Measurements from ENCODE around the gene GPR89B. TPM values are rescaled to one million over a fixed set of nuclear protein-coding genes. Genes with fewer than 3 reads are reported as not detected.
A peak's percentile ranks its signal among the peaks of the same experiment; 100 is the strongest.
"Not testable (repeated sequence)": the region's sequence is repeated elsewhere in the genome, so short reads cannot be mapped to it uniquely, and the experiment has no call there.

The GPR89B gene
- total and polyA plus RNA-seq, 2 donors from 2014 or later: 18.1 to 34.2 TPM

DNA sequence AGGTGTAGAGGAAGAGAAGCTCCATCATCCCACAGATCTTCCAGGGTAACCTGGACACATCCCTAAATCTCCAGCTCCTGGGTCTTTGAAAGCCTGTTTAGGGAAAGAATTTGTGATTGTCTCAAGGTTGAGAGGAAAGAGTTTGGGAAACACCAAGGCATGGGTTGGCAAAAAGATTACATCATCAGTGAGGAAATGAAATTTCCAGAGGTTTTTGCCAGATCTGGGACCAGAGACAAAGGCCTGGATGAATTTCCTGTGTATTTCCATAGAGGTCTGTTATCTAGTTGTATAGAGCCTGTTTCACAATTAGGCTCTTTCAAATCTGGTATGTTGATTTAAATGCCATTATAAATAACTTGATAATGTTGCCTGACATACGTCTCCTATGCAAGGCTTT lies 82.3 kb downstream of the GPR89B start:
- Histone ChIP-seq H3K27me3 (ENCODE audit: control insufficient read depth, insufficient read depth, low read length) (peaks cover 2% of the 10 kb centered on the region), H3K4me1 (ENCODE audit: control insufficient read depth in 2 of 3, insufficient read depth in 2 of 3, low read depth in 1 of 3, low read length in 3 of 3) (no peaks in the 10 kb centered on the region), H3K9me3 (ENCODE audit: control insufficient read depth in 2 of 3, insufficient read depth in 1 of 3, low read length in 3 of 3) (no peaks in the 10 kb centered on the region), H3K27ac (ENCODE audit: low read depth in 2 of 2, low read length in 2 of 2) (no peak overlapping the region), H3K4me3 (ENCODE audit: low read length in 3 of 3) (no peak overlapping the region), H3K36me3 (ENCODE audit: control insufficient read depth in 2 of 3, insufficient read depth in 3 of 3, low read length in 3 of 3) (no peaks in the 10 kb centered on the region), H3K9ac (ENCODE audit: low read length in 3 of 3) (no peak overlapping the region)
- intact Hi-C loops (cut with DNase I): no loop called here
- no peak for FAIRE-seq
- DNase-seq: no peak
- TF ChIP-seq, protein P1, sequence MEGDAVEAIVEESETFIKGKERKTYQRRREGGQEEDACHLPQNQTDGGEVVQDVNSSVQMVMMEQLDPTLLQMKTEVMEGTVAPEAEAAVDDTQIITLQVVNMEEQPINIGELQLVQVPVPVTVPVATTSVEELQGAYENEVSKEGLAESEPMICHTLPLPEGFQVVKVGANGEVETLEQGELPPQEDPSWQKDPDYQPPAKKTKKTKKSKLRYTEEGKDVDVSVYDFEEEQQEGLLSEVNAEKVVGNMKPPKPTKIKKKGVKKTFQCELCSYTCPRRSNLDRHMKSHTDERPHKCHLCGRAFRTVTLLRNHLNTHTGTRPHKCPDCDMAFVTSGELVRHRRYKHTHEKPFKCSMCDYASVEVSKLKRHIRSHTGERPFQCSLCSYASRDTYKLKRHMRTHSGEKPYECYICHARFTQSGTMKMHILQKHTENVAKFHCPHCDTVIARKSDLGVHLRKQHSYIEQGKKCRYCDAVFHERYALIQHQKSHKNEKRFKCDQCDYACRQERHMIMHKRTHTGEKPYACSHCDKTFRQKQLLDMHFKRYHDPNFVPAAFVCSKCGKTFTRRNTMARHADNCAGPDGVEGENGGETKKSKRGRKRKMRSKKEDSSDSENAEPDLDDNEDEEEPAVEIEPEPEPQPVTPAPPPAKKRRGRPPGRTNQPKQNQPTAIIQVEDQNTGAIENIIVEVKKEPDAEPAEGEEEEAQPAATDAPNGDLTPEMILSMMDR (IDR thresholded peaks at IDR 0.05; ENCODE audit: borderline replicate concordance, extremely low read depth, insufficient read depth): no peak

DNA sequence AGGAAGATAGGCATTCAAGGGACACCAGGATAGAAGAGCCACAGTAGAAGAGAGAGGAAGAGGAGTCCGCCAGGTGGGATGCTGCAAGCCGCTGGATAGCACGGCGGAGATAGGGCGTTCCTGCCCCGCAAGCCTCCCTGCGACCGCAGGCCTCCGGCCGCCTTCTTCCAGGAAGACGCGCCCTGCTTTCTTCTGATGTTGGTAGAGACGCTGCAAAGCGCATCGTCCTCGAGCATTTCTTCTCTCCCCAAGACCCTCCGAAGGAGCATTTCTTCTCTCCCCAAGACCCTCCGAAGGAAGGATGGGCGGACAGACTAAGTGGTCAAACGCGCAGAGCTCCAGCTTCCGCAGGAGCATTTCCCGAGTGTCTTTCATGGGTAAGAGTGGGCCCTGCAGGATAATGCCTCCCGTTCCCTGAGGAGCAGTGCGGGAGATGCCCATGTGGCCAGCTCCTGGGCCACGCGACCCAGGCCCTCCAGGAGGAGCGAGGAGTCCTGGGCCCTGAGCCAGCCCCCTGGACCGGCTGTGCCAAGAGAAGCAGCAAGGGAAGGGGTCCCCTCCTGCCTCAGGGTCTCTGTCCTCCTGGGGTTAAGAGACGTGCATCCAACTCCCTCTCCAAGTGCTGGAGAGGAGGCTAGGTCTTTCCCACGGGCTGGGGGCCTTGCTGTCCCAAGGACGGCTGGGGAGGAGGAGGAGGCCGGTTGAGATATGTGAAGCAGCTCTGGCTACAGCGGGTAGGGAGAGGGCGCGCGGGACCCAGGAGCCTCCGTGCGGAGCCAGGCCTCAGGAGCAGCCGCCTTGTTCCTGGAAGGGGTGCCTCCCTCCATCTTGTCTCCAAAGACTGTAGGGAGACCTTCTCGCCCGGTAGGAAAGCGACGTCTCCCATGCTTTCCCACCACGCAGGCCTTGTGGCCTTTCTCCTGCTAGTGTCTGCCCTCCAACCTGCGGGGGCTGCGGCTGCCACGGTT lies 85.2 kb downstream of the GPR89B start:
- peak in 4 of 5 donors; percentile 13 to 37 (median 25) for DNase-seq
- intact Hi-C loops (cut with DNase I); H3K27ac ChIP-seq (ENCODE audit: low read depth in 2 of 2, low read length in 2 of 2); H3K4me1 ChIP-seq (ENCODE audit: control insufficient read depth in 2 of 3, insufficient read depth in 2 of 3, low read depth in 1 of 3, low read length in 3 of 3); H3K36me3 ChIP-seq (ENCODE audit: control insufficient read depth in 2 of 3, insufficient read depth in 3 of 3, low read length in 3 of 3); H3K9me3 ChIP-seq (ENCODE audit: control insufficient read depth in 2 of 3, insufficient read depth in 1 of 3, low read length in 3 of 3); H3K4me3 ChIP-seq (ENCODE audit: low read length in 3 of 3); FAIRE-seq; H3K27me3 ChIP-seq (ENCODE audit: control insufficient read depth, insufficient read depth, low read length); H3K9ac ChIP-seq (ENCODE audit: low read length in 3 of 3): not testable (repeated sequence)

DNA sequence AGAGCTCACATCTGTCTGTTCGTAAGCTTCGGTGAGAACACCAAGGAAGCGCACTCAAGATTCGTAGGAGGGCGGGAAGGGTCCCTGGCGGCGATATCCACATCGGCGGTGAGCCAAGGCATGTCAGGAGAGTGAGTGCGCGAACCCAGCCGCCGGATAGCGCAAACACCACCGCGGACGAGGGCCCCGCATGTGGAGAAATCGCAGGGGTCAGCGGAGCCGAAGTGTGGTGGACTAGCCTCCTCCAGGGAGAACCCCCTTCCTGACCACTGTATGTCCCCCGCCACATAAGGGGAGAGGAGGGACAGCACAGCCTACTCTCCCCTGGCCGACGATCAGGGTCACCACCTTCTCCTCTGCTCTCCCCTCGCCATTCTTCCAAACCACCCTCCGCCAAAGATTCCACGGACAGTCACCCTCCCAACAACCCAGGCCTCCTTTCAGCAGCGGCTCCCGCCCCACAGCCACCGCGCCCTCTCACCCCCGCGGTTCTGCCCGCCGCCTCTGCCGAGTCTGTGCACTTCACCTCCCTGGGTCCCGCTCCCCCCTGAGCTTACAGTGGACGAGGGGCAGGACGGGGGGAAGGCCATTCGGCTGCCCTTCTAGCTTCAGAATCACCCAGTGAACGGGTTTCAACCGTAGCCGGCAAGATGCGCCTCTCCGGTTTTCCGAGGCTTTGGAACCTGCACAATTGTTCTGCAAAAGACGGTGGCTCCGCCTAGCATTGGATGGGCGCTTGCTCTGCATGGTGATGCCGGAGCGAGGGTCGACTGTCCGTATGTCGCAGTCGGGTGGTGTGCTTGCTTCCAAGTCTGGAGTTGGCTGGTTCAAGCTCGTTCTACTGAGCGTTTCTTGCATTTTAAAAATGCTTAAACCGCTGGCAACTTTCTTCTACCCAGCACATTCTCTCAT lies 86.3 kb downstream of the GPR89B start:
- intact Hi-C loops (cut with DNase I); H3K36me3 ChIP-seq (ENCODE audit: control insufficient read depth in 2 of 3, insufficient read depth in 3 of 3, low read length in 3 of 3); H3K9me3 ChIP-seq (ENCODE audit: control insufficient read depth in 2 of 3, insufficient read depth in 1 of 3, low read length in 3 of 3); FAIRE-seq; H3K27ac ChIP-seq (ENCODE audit: low read depth in 2 of 2, low read length in 2 of 2); H3K4me1 ChIP-seq (ENCODE audit: control insufficient read depth in 2 of 3, insufficient read depth in 2 of 3, low read depth in 1 of 3, low read length in 3 of 3); H3K9ac ChIP-seq (ENCODE audit: low read length in 3 of 3); H3K4me3 ChIP-seq (ENCODE audit: low read length in 3 of 3); H3K27me3 ChIP-seq (ENCODE audit: control insufficient read depth, insufficient read depth, low read length): not testable (repeated sequence)
- DNase-seq: peak in 3 of 5 donors; percentile 8 to 49 (median 8)

DNA sequence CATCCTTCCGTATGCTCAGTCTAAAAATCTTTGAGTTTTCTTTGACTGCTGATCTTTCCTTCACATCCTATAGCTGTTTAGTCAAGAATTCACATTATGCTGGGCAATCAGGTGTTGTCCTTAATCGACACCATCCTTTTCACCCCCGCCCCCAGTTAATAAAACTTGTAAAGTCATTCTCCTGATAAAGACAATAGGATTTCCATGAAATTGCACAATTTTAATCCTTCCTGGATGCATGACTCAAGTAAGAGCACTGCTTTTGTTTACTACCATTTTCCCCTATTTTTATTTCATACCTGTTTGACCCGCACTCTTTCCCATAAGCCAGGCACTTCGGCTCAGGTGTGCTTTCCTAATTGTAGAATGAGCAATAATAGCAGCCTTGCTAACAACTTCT lies 96.7 kb downstream of the GPR89B start:
- H3K9me3 ChIP-seq (ENCODE audit: control insufficient read depth in 2 of 3, insufficient read depth in 1 of 3, low read length in 3 of 3); H3K9ac ChIP-seq (ENCODE audit: low read length in 3 of 3); H3K4me3 ChIP-seq (ENCODE audit: low read length in 3 of 3); H3K36me3 ChIP-seq (ENCODE audit: control insufficient read depth in 2 of 3, insufficient read depth in 3 of 3, low read length in 3 of 3); H3K27ac ChIP-seq (ENCODE audit: low read depth in 2 of 2, low read length in 2 of 2); intact Hi-C loops (cut with DNase I); DNase-seq; H3K4me1 ChIP-seq (ENCODE audit: control insufficient read depth in 2 of 3, insufficient read depth in 2 of 3, low read depth in 1 of 3, low read length in 3 of 3); FAIRE-seq; H3K27me3 ChIP-seq (ENCODE audit: control insufficient read depth, insufficient read depth, low read length): not testable (repeated sequence)

DNA sequence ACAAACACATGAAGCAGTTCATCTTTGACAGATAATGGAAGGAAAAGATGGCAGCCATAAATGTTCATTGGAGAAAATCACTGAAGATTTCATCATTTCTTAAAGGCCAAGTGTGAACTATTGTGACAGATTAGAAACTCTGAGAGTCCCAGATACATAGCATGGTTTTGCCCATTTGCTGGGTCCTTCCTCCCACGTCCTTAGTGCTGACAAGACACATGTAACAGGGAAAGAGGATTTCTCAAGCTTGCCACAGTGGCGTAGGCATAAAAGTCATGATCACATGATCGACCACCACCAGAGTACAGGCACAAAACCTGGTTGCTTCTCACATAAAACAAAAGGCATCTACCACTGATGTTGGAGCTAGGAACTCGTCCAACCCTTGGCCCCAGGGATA lies 98.8 kb downstream of the GPR89B start:
- H3K4me3 ChIP-seq (ENCODE audit: low read length in 3 of 3); H3K9me3 ChIP-seq (ENCODE audit: control insufficient read depth in 2 of 3, insufficient read depth in 1 of 3, low read length in 3 of 3); H3K27ac ChIP-seq (ENCODE audit: low read depth in 2 of 2, low read length in 2 of 2); intact Hi-C loops (cut with DNase I); FAIRE-seq; H3K9ac ChIP-seq (ENCODE audit: low read length in 3 of 3); H3K27me3 ChIP-seq (ENCODE audit: control insufficient read depth, insufficient read depth, low read length); DNase-seq; H3K36me3 ChIP-seq (ENCODE audit: control insufficient read depth in 2 of 3, insufficient read depth in 3 of 3, low read length in 3 of 3); H3K4me1 ChIP-seq (ENCODE audit: control insufficient read depth in 2 of 3, insufficient read depth in 2 of 3, low read depth in 1 of 3, low read length in 3 of 3): not testable (repeated sequence)

DNA sequence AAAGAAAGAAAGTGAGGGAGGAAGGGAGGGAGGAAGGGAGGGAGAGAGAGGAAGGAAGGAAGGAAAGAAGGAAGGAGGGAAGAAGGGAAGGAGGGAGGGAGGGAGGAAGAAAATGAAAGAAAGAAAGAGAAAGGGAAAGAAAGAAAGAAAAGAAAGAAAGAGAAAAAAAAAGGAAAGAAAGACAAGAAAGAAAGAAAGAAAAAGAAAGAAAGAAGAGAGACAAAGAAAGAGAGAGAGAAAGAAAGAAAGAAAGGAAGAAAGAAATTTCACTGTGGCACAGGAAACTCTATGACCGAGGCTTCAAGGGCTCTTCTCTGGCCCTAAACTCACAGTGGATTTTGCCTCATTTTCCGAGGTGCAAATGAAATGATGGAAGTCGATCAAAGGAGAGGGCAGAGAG lies 104.0 kb downstream of the GPR89B start:
- H3K27ac ChIP-seq (ENCODE audit: low read depth in 2 of 2, low read length in 2 of 2); intact Hi-C loops (cut with DNase I); H3K4me3 ChIP-seq (ENCODE audit: low read length in 3 of 3); DNase-seq; H3K9ac ChIP-seq (ENCODE audit: low read length in 3 of 3); H3K4me1 ChIP-seq (ENCODE audit: control insufficient read depth in 2 of 3, insufficient read depth in 2 of 3, low read depth in 1 of 3, low read length in 3 of 3); H3K9me3 ChIP-seq (ENCODE audit: control insufficient read depth in 2 of 3, insufficient read depth in 1 of 3, low read length in 3 of 3); FAIRE-seq; H3K36me3 ChIP-seq (ENCODE audit: control insufficient read depth in 2 of 3, insufficient read depth in 3 of 3, low read length in 3 of 3); H3K27me3 ChIP-seq (ENCODE audit: control insufficient read depth, insufficient read depth, low read length): not testable (repeated sequence)

DNA sequence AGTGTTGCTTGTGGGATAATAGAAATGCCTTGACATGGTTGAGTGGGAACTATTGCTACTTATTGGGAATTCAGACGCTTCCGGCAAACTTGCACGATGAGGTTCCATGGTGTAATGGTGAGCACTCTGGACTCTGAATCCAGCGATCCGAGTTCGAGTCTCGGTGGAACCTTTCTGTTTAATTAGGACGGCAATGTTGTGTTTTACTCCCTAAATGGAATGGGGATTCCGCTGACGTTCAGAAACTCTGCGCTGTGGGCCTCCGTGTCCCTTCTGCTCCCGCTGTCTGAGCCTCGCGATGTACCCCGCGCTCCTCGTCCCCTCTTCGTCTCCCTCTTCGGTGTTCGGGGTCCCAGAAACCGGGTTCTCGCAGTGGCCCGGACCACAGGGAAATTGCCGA lies 104.5 kb downstream of the GPR89B start:
- DNase-seq; H3K9ac ChIP-seq (ENCODE audit: low read length in 3 of 3); FAIRE-seq; H3K27ac ChIP-seq (ENCODE audit: low read depth in 2 of 2, low read length in 2 of 2); H3K36me3 ChIP-seq (ENCODE audit: control insufficient read depth in 2 of 3, insufficient read depth in 3 of 3, low read length in 3 of 3); H3K4me3 ChIP-seq (ENCODE audit: low read length in 3 of 3); H3K4me1 ChIP-seq (ENCODE audit: control insufficient read depth in 2 of 3, insufficient read depth in 2 of 3, low read depth in 1 of 3, low read length in 3 of 3); intact Hi-C loops (cut with DNase I); H3K9me3 ChIP-seq (ENCODE audit: control insufficient read depth in 2 of 3, insufficient read depth in 1 of 3, low read length in 3 of 3); H3K27me3 ChIP-seq (ENCODE audit: control insufficient read depth, insufficient read depth, low read length): not testable (repeated sequence)

All from kidney (tissue), 14 donors.